Thyroid gland (tissue), 4 donors: Measurements from ENCODE around the gene DUSP18.

ENCODE experiments used
- CTCF ChIP-seq, 6 experiments: fragments of 200-600 bp in 3 of 6; fragments of 450-650 bp in 3 of 6; sonication (generic) in 3 of 6; IDR thresholded peaks; one replicate each; pipeline ENCODE4 v1.5.1; 2016 to 2019; ENCODE audit warnings: antibody characterized with exemption in 6 of 6, mild to moderate bottlenecking in 2 of 6, inconsistent platforms in 1 of 6, moderate library complexity in 1 of 6
- POLR2A ChIP-seq, 2 donors: fragments of 450-650 bp; IDR thresholded peaks; one replicate each; pipeline ENCODE4 v1.6.1; 2017; ENCODE audit warnings: antibody characterized with exemption in 2 of 2, mild to moderate bottlenecking in 2 of 2, moderate library complexity in 1 of 2

GRCh38 chr22:30627471-30627870 lies 40.2 kb downstream of the DUSP18 start:
- TF ChIP-seq CTCF (IDR thresholded peaks at IDR 0.05), result no peak
- no peak for TF ChIP-seq POLR2A (IDR thresholded peaks at IDR 0.05)
